Ovary (tissue), 9 donors: ENCODE data around the gene SELP. TPM values are rescaled to one million over a fixed set of nuclear protein-coding genes. Genes with fewer than 3 reads are reported as not detected.

ENCODE experiments used
- DNase-seq, 5 donors: peaks; one replicate each; pipeline ENCODE4 v3.0.0-alpha.2; 2019 to 2020
- H3K27ac ChIP-seq, 2 donors: fragments of 200-600 bp; one replicate each; pipeline versions ENCODE4 v1.5.1 to v1.8.0; 2019 to 2022
- H3K27me3 ChIP-seq: fragments of 200-600 bp; one replicate; pipeline ENCODE4 v1.8.0; 2022
- H3K36me3 ChIP-seq: fragments of 200-600 bp; sonication (generic); one replicate; pipeline ENCODE4 v1.5.1; 2019
- H3K4me1 ChIP-seq: one replicate; pipeline ENCODE4 v1.8.1; 2013; ENCODE audit warnings: mild to moderate bottlenecking, moderate library complexity; ENCODE audit not compliant: insufficient read depth
- H3K4me3 ChIP-seq: fragments of 200-600 bp; sonication (generic); one replicate; pipeline ENCODE4 v1.5.1; 2017
- H3K9me3 ChIP-seq, 2 donors: fragments of 200-600 bp in 1 of 2; sonication (generic) in 1 of 2; one replicate each; pipeline versions ENCODE4 v1.5.1 to v1.8.1; 2013 to 2019; ENCODE audit warnings: mild to moderate bottlenecking in 1 of 2, moderate library complexity in 1 of 2
- EP300 ChIP-seq: sonication (generic); formaldehyde crosslinking; IDR thresholded peaks from one replicate; pipeline ENCODE4 v1.6.1; 2017; ENCODE audit warnings: antibody characterized with exemption
- POLR2A ChIP-seq: fragments of 450-650 bp; IDR thresholded peaks from one replicate; pipeline ENCODE4 v1.6.1; 2017; ENCODE audit warnings: antibody characterized with exemption, mild to moderate bottlenecking, moderate library complexity
- WGBS, 3 donors: extraction: QIAGEN DNeasy Blood & Tissue Kit in 1 of 3; methylation state at CpG; one replicate each; pipeline versions ENCODE4 v1.1.5 to v1.1.7; 2013 to 2017; 5-methylcytosine and 5-hydroxymethylcytosine counted together
- intact Hi-C, 4 donors: fragments of 100-400 bp; cut with DNase I; formaldehyde crosslinking; loops; one replicate each; pipeline versions ENCODE4 v1.11.0 to v1.15.1; 2022 to 2023
- polyA plus RNA-seq, 2 donors: library from polyadenylated mRNA; stranded (reverse); fragments of 200-250 nt in 1 of 2; fragments of 350-450 nt in 1 of 2; fragmentation: Illumina TruSeq in 1 of 2; extraction: RNeasy Lipid Tissue Mini Kit (QIAGEN cat#74804) in 1 of 2; gene quantifications; one replicate each; pipeline ENCODE4 v1.2.3, GENCODE V29; 2013 to 2014
- total RNA-seq, 7 donors: library from RNA; depleted of rRNA in 2 of 7; stranded (reverse); fragments of >200 nt in 2 of 7; fragmentation: NEBNext Ultra II Directional in 3 of 7; extraction: Animal tissue kit (Norgen Biotek cat#: 25700) in 3 of 7; gene quantifications; one replicate each; pipeline versions ENCODE4 v1.1.0 to v1.2.4, GENCODE V29; 2016 to 2023
- TF ChIP-seq, protein P1 (sequence below), 3 donors: fragments of 450-650 bp in 2 of 3; fragments of 200-600 bp in 1 of 3; IDR thresholded peaks; one replicate each; pipeline versions ENCODE4 v1.5.1 to v1.8.0; 2016 to 2022; ENCODE audit warnings: antibody characterized with exemption in 3 of 3, mild to moderate bottlenecking in 1 of 3
- donor health status: DM: no; HTN: no; CAD: no; lungs with moderate emphysema.
- donor health status: DM: no; HTN: no; CAD: no.
- donor health status: Bipolar disorder and iron deficiency.
- donor health status: DM: yes; HTN: yes; CAD: no.
- donor health status: DM: no; HTN: no; CAD: no.
- donor health status: DM: yes; HTN: yes; CAD: no.

SELP gene
- total and polyA plus RNA-seq, 9 donors, result 0.68 to 19.7 (median 5.2) TPM

DNA sequence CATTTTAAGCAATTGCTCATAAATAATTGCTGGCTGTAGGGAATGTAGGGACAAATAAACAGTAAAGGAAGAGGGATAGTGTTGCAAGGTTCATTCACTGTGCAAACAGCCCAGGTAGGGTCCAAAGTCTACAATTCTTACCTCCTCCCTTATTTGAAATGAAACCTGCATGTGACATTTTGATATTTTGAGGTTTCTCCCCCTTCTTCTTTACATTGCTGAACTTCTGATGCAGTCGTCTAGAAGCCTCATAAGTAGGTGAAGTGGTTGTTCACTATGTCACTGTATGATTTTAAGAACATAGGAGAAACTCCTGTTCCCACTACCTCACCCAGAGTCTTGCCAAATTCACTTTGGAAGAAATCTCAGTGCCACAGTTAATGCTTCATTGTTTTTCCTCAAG, 59.8 kb downstream of the SELP start:
- no peak for DNase-seq
- 39 to 58% (median 54%) methylated on average over 1 of the region's 1 CpG for WGBS, 3 donors
- intact Hi-C loops, result no loop called here

DNA sequence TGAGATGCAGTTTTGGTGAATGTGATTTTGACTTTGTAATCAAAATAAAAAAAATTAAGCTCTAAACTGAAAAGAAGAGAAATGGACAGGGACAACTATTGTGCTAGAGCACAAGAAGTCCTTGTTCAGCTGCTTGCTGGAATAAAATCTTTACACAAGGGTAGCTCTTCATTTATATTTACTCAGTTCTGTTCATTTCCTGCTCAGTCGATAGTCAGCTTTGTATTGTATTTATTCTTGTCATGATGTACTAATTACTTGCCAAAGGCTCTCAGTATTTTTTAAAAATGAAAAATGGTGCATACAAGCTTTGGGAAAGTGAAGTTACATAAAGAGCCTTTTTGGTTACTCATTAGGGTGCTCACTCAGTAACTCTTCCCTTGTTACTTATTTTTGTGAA, 61.4 kb downstream of the SELP start:
- no peaks in the 10 kb centered on the region for H3K36me3 ChIP-seq
- no peaks in the 10 kb centered on the region for H3K4me1 ChIP-seq
- DNase-seq, result no peak
- H3K4me3 ChIP-seq, result no peak overlapping the region
- WGBS, 3 donors, result 36 to 53% (median 43%) methylated on average over 1 of the region's 1 CpG
- H3K9me3 ChIP-seq, result no peaks in the 10 kb centered on the region
- TF ChIP-seq EP300 (no peak), POLR2A (no peak)
- TF ChIP-seq, protein P1, sequence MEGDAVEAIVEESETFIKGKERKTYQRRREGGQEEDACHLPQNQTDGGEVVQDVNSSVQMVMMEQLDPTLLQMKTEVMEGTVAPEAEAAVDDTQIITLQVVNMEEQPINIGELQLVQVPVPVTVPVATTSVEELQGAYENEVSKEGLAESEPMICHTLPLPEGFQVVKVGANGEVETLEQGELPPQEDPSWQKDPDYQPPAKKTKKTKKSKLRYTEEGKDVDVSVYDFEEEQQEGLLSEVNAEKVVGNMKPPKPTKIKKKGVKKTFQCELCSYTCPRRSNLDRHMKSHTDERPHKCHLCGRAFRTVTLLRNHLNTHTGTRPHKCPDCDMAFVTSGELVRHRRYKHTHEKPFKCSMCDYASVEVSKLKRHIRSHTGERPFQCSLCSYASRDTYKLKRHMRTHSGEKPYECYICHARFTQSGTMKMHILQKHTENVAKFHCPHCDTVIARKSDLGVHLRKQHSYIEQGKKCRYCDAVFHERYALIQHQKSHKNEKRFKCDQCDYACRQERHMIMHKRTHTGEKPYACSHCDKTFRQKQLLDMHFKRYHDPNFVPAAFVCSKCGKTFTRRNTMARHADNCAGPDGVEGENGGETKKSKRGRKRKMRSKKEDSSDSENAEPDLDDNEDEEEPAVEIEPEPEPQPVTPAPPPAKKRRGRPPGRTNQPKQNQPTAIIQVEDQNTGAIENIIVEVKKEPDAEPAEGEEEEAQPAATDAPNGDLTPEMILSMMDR (IDR thresholded peaks at IDR 0.05), result no peak
- intact Hi-C loops, result no loop called here
- no peaks in the 10 kb centered on the region for H3K27me3 ChIP-seq
- no peak overlapping the region for H3K27ac ChIP-seq

More for the DNA sequence above, 59.8 kb downstream of the SELP start:
- Histone ChIP-seq H3K4me1 (no peaks in the 10 kb centered on the region), H3K4me3 (no peak overlapping the region), H3K27ac (no peak overlapping the region), H3K9me3 (no peaks in the 10 kb centered on the region), H3K36me3 (no peaks in the 10 kb centered on the region), H3K27me3 (no peaks in the 10 kb centered on the region)
- TF ChIP-seq, protein P1 (IDR thresholded peaks at IDR 0.05), result no peak
- TF ChIP-seq EP300 (no peak), POLR2A (no peak)

DNA sequence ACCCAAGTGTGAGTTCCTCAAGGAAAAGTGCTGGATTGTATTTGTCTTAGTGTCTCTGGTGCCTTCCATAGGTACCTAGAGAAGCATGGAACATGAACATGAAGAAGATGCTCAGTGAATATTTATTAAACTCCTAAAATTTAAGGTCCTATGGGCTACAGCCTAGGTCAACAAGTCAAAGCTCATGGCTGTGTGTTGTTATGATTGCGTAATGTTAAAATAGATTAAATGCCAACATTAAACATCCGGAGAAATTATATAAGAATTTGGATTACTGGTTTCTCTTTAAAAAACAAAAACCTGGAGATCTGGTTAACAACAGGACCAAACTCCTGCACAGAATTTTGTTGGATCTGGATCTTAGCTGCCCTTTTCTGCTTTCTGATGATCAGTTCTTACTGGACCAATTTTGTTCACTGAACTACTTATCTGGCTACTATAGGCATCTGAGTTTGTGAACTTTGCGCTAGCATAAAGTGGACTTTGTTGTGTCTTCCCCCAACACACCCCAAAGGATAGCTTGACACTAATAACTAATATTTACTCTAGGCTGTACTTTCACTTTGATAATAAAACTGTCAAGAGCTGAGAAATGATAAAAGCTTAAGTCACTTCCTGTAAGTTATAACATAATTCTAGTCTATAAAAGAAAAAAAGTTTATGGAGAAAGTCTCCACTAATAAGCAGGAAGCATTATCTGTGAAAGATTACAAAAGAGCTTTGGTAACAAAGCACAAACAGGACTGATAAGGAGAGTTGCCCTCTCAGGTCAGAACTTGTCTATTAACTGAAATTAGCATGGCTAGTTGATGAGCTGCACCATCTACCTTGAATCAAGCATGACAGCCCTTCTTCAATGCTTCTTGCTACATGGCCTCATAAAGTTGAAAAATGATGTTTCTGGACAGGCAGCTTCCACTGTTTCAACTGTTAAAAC, 64.3 kb downstream of the SELP start:
- intact Hi-C loops, result no loop called here
- WGBS, 3 donors, result 61 to 66% (median 63%) methylated on average over 3 of the region's 3 CpGs

DNA sequence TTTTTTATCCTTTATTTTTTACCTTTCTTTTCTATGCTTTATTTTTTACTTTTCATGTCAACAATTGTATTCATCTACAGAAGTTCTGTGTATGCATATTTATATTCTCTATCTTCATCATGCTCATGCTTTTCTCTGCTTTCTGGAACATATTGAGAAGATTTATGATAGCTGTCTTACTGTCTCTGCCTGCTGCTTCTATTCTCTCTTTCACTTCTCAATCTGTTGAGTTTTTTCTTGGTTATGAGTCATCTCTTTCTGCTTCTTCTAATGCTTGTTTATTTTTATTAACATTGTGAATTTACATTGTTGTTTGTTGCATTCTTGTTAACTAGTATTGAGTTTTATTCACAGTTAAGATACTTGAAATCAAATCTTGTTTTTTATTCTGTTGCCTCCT, 66.3 kb downstream of the SELP start:
- no peaks in the 10 kb centered on the region for H3K9me3 ChIP-seq
- H3K27ac ChIP-seq, result no peak overlapping the region
- no peaks in the 10 kb centered on the region for H3K4me1 ChIP-seq
- no peaks in the 10 kb centered on the region for H3K27me3 ChIP-seq
- no peaks in the 10 kb centered on the region for H3K36me3 ChIP-seq
- no peak overlapping the region for H3K4me3 ChIP-seq
- intact Hi-C loops, result no loop called here
- DNase-seq, result no peak
- TF ChIP-seq POLR2A (no peak), EP300 (no peak)
- TF ChIP-seq, protein P1 (IDR thresholded peaks at IDR 0.05), result no peak

More for the DNA sequence above, 64.3 kb downstream of the SELP start:
- TF ChIP-seq EP300, result no peak
- DNase-seq, result no peak
- Histone ChIP-seq H3K9me3 (no peaks in the 10 kb centered on the region), H3K36me3 (no peaks in the 10 kb centered on the region), H3K4me1 (no peaks in the 10 kb centered on the region), H3K27ac (no peak overlapping the region), H3K4me3 (no peak overlapping the region), H3K27me3 (no peaks in the 10 kb centered on the region)

DNA sequence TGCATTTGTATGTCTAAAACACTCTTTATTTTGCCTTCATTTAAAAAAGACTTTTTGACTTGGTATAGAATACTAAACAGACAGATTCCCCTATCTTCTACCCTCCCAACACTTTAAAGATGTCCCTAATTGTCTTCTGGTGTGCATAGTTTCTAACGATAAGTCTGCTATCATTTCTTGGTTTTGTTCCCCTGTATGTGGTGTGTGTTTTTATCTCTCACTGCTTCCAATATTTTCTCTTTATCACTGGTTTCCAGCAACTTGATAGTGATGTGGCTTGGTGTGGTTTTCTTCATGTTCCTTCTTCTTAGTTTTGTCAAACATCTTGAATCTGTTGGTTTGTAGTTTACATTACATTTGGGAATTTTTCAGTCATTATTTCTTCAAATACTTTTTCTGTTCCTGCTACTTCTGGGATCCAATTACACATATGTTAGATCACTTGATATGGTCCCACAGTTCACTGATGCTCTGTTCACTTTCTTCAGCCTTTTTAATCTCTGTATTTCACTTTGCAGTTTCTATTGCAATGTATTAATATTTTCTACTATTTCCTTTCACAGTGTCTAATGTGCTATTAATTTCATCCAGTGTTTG, 66.8 kb downstream of the SELP start:
- intact Hi-C loops, result no loop called here
- Histone ChIP-seq H3K36me3 (no peaks in the 10 kb centered on the region), H3K27ac (no peak overlapping the region), H3K4me1 (no peaks in the 10 kb centered on the region), H3K9me3 (no peaks in the 10 kb centered on the region), H3K4me3 (no peak overlapping the region), H3K27me3 (no peaks in the 10 kb centered on the region)
- TF ChIP-seq POLR2A (no peak), EP300 (no peak)
- TF ChIP-seq, protein P1 (IDR thresholded peaks at IDR 0.05), result no peak
- 76 to 83% (median 81%) methylated on average over 1 of the region's 1 CpG for WGBS, 3 donors
- DNase-seq, result no peak
